OCI-LY3 (cell line): ENCODE measurements around the gene TOP3B.

Source experiments
- CTCF ChIP-seq: fragments of 200-600, 300-600 bp; sonication (generic); IDR thresholded peaks from 2 replicates; pipeline ENCODE4 v1.5.1; 2014; ENCODE audit warnings: antibody characterized with exemption, low read length, low read depth
- EZH2phosphoT487 ChIP-seq: fragments of 200-600 bp; shearing (Covaris generic); IDR thresholded peaks from 2 replicates; pipeline ENCODE4 v1.6.1; 2018; ENCODE audit warnings: antibody characterized with exemption, mixed run types, low read depth

- no peak for TF ChIP-seq CTCF
- TF ChIP-seq EZH2phosphoT487, result no peak
These were observed 41.9 kb upstream of the TOP3B start for GRCh38 chr22:22024440-22024839.
